K562 (cell line): Measurements from ENCODE around the gene CAPZB. TPM values are rescaled to one million over a fixed set of nuclear protein-coding genes. Genes with fewer than 3 reads are reported as not detected.

Experiments
- DIDO1 ChIP-seq: fragments of 450-650 bp; IDR thresholded peaks from 2 replicates; pipeline ENCODE4 v1.6.1; 2016; ENCODE audit warnings: low read depth, missing biosample characterization, missing genetic modification characterization
- EP400 ChIP-seq: fragments of 450-650 bp; IDR thresholded peaks from 2 replicates; pipeline ENCODE4 v1.6.1; 2017; ENCODE audit warnings: antibody characterized with exemption, mild to moderate bottlenecking, moderate library complexity
- FIP1L1 ChIP-seq: fragments of 200-400 bp; formaldehyde crosslinking; IDR thresholded peaks from 2 replicates; pipeline ENCODE4 v1.6.1; 2018; ENCODE audit warnings: mild to moderate bottlenecking, low read depth, low read length; ENCODE audit not compliant: poor library complexity, severe bottlenecking
- MYC ChIP-seq, 2 experiments: fragments of 250-450 bp in 1 of 2; sonication (Bioruptor Pico) in 1 of 2; IDR thresholded peaks; 2 replicates each; pipeline versions ENCODE4 v1.5.1 to v1.6.1; 2012 to 2021; ENCODE audit warnings: low read depth in 2 of 2, borderline replicate concordance in 1 of 2, improper control_type of control experiment in 1 of 2, low read length in 1 of 2, mild to moderate bottlenecking in 1 of 2, moderate library complexity in 1 of 2
- SIN3B ChIP-seq: fragments of 450-650 bp; IDR thresholded peaks from 2 replicates; pipeline ENCODE4 v1.6.1; 2017; ENCODE audit warnings: low read depth, mild to moderate bottlenecking, moderate library complexity
- polyA plus RNA-seq, 8 experiments: library from polyadenylated mRNA; depleted of rRNA in 4 of 8; stranded (reverse) in 5 of 8; unstranded in 3 of 8; fragments of >200 nt; fragmentation: Nextera tagmentation in 2 of 8; fragmentation: Illumina TruSeq in 1 of 8; extraction: Ambion mirVana in 2 of 8; extraction: Trizol in 1 of 8; gene quantifications; 2 replicates each; pipeline versions ENCODE4 v1.2.1 to v1.2.3, GENCODE V29; 2011 to 2014; ENCODE audit warnings: inconsistent platforms in 1 of 8, missing spikeins in 1 of 8
- total RNA-seq, 7 experiments: library from RNA; depleted of rRNA in 6 of 7; stranded (reverse); fragments of >200 nt in 6 of 7; fragmentation: Illumina TruSeq in 2 of 7; extraction: Trizol in 2 of 7; gene quantifications; 2 replicates each; pipeline versions ENCODE4 v1.2.1 to v1.2.3, GENCODE V29; 2011 to 2021; ENCODE audit warnings: low replicate concordance in 1 of 7
- TF ChIP-seq, protein P1 (sequence below), 2 experiments: fragments of 450-650 bp in 1 of 2; sonication (generic) in 1 of 2; formaldehyde crosslinking in 1 of 2; IDR thresholded peaks; 2 replicates each; pipeline versions ENCODE4 v1.7.1 to v1.9.0; 2016 to 2022; ENCODE audit warnings: inconsistent platforms in 1 of 2, mild to moderate bottlenecking in 1 of 2, missing genetic modification reagents in 1 of 2

The CAPZB gene
- total and polyA plus RNA-seq, 9 of the 15 experiments (the other 6 are each of a cell fraction or from before 2014, with no cell fraction given), result 57.6 to 297 (median 125) TPM

DNA sequence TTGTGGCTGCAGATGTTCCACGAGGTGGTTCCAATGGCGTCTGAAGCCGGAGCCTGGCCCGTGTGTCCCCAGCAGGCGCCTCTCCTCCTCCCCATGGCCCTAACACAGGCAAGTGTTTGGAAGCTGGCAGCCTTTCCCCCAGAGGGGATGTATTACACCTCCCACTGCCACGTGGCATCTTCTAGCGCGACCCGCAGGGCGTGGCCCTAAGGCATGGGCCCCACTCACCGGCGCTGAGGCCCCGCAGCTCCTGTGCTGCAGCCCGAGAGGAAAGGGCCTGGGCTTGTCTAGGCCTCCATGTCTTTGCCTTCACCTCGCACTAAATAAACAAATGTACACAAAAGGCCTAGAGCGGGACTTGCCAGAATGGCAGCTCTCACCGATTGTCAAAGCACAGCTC, 135.3 kb downstream of the CAPZB start (continued):
- TF ChIP-seq, protein P1, sequence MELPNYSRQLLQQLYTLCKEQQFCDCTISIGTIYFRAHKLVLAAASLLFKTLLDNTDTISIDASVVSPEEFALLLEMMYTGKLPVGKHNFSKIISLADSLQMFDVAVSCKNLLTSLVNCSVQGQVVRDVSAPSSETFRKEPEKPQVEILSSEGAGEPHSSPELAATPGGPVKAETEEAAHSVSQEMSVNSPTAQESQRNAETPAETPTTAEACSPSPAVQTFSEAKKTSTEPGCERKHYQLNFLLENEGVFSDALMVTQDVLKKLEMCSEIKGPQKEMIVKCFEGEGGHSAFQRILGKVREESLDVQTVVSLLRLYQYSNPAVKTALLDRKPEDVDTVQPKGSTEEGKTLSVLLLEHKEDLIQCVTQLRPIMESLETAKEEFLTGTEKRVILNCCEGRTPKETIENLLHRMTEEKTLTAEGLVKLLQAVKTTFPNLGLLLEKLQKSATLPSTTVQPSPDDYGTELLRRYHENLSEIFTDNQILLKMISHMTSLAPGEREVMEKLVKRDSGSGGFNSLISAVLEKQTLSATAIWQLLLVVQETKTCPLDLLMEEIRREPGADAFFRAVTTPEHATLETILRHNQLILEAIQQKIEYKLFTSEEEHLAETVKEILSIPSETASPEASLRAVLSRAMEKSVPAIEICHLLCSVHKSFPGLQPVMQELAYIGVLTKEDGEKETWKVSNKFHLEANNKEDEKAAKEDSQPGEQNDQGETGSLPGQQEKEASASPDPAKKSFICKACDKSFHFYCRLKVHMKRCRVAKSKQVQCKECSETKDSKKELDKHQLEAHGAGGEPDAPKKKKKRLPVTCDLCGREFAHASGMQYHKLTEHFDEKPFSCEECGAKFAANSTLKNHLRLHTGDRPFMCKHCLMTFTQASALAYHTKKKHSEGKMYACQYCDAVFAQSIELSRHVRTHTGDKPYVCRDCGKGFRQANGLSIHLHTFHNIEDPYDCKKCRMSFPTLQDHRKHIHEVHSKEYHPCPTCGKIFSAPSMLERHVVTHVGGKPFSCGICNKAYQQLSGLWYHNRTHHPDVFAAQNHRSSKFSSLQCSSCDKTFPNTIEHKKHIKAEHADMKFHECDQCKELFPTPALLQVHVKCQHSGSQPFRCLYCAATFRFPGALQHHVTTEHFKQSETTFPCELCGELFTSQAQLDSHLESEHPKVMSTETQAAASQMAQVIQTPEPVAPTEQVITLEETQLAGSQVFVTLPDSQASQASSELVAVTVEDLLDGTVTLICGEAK (IDR thresholded peaks at IDR 0.05), result no peak
- TF ChIP-seq, protein P1 (CRISPR knock-in tag; IDR thresholded peaks at IDR 0.05), result no peak
- TF ChIP-seq EP400, result no peak
- no peak for TF ChIP-seq SIN3B
- no peak for TF ChIP-seq MYC (IDR thresholded peaks at IDR 0.05; ENCODE audit: low read depth, low read length)
- TF ChIP-seq MYC (CRISPR knock-in tag; IDR thresholded peaks at IDR 0.05; ENCODE audit: borderline replicate concordance, low read depth), result no peak
- no peak for TF ChIP-seq DIDO1 (tag)
- no peak for TF ChIP-seq FIP1L1
